Measurements from ENCODE around the gene INSR. TPM values are rescaled to one million over a fixed set of nuclear protein-coding genes. Genes with fewer than 3 reads are reported as not detected.
A peak's percentile ranks its signal among the peaks of the same experiment; 100 is the strongest.

Gene INSR
- total RNA-seq, 2 donors from 2014 or later: 50.8 to 118 TPM

GRCh38 chr19:7265963-7266362 is 28.3 kb downstream of the INSR start:
- Histone ChIP-seq H3K9me3 (no peaks in the 10 kb centered on the region), H3K36me3 (peaks cover 12% of the 10 kb centered on the region), H3K27ac (peak overlapping the region in 1 of 2 donors; percentile 61), H3K27me3 (no peaks in the 10 kb centered on the region), H3K4me1 (peaks cover 0 to 37% of the 10 kb centered on the region in 2 donors), H3K4me3 (no peak overlapping the region)
- TF ChIP-seq CTCF (IDR thresholded peaks at IDR 0.05): no peak
- DNase-seq (ENCODE audit: low spot score): no peak

GRCh38 chr19:7264858-7265257 is 29.4 kb downstream of the INSR start:
- no peak for TF ChIP-seq CTCF (IDR thresholded peaks at IDR 0.05)
- Histone ChIP-seq H3K27ac (no peak overlapping the region), H3K9me3 (no peaks in the 10 kb centered on the region), H3K36me3 (peaks cover 12% of the 10 kb centered on the region), H3K4me3 (no peak overlapping the region), H3K27me3 (no peaks in the 10 kb centered on the region), H3K4me1 (peaks cover 0 to 47% of the 10 kb centered on the region in 2 donors)
- DNase-seq (ENCODE audit: low spot score): no peak

- DNase-seq (ENCODE audit: low spot score): no peak
- Histone ChIP-seq H3K4me1 (peaks cover 0 to 47% of the 10 kb centered on the region in 2 donors), H3K27ac (no peak overlapping the region)
Observed at GRCh38 chr19:7263521-7263920, 30.7 kb downstream of the INSR start.

DNA sequence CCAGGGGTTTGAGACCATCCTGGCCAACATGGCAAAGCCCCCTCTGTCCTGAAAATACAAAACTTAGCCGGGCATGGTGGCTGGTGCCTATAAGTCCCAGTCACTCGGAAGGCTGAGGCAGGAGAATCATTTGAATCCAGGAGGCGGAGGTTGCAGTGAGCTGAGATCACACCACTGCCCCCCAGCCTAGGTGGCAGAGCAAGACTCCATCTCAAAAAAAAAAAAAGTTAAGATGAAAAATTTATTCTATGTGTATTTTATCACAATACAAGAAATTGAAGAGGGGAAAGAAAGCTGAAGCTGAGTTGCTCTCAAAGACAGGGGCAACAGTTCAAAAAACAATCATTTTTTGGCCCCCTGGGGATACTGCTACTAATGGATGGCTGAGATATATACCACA is 31.1 kb downstream of the INSR start:
- Histone ChIP-seq H3K9me3 (no peaks in the 10 kb centered on the region), H3K27me3 (no peaks in the 10 kb centered on the region), H3K27ac (no peak overlapping the region), H3K4me1 (peaks cover 0 to 48% of the 10 kb centered on the region in 2 donors), H3K4me3 (no peak overlapping the region), H3K36me3 (peaks cover 12% of the 10 kb centered on the region)
- DNase-seq (ENCODE audit: low spot score): no peak
- TF ChIP-seq CTCF (IDR thresholded peaks at IDR 0.05): no peak

More at GRCh38 chr19:7263521-7263920, 30.7 kb downstream of the INSR start:
- Histone ChIP-seq H3K9me3 (no peaks in the 10 kb centered on the region), H3K4me3 (no peak overlapping the region), H3K27me3 (no peaks in the 10 kb centered on the region), H3K36me3 (peaks cover 12% of the 10 kb centered on the region)
- no peak for TF ChIP-seq CTCF (IDR thresholded peaks at IDR 0.05)

- Histone ChIP-seq H3K4me3 (no peak overlapping the region), H3K27ac (peak overlapping the region in 1 of 2 donors; percentile 61), H3K4me1 (peaks cover 0 to 54% of the 10 kb centered on the region in 2 donors), H3K36me3 (peaks cover 10% of the 10 kb centered on the region), H3K9me3 (no peaks in the 10 kb centered on the region), H3K27me3 (no peaks in the 10 kb centered on the region)
- TF ChIP-seq CTCF (IDR thresholded peaks at IDR 0.05): no peak
- DNase-seq (ENCODE audit: low spot score): no peak
Observed at GRCh38 chr19:7262470-7262869, 31.7 kb downstream of the INSR start.

GRCh38 chr19:7260161-7260560 is 34.1 kb downstream of the INSR start:
- TF ChIP-seq CTCF (IDR thresholded peaks at IDR 0.05): no peak
- DNase-seq (ENCODE audit: low spot score): no peak
- peaks cover 0 to 45% of the 10 kb centered on the region in 2 donors for H3K4me1 ChIP-seq
- H3K27me3 ChIP-seq: no peaks in the 10 kb centered on the region
- H3K9me3 ChIP-seq: no peaks in the 10 kb centered on the region
- H3K27ac ChIP-seq: peak overlapping the region in 1 of 2 donors; percentile 45
- H3K4me3 ChIP-seq: no peak overlapping the region
- no peaks in the 10 kb centered on the region for H3K36me3 ChIP-seq
